CD14-positive monocyte (primary cell): ENCODE measurements around the gene WLS. TPM values are rescaled to one million over a fixed set of nuclear protein-coding genes. Genes with fewer than 3 reads are reported as not detected.

Source experiments
- DNase-seq, 3 donors: peaks; one replicate each; pipeline ENCODE4 v3.0.0-alpha.2; 2011 to 2022
- H2AFZ ChIP-seq: 2 replicates; pipeline ENCODE4 v1.6.0; 2012; ENCODE audit warnings: mild to moderate bottlenecking, low read depth, low read length, inconsistent platforms; ENCODE audit not compliant: insufficient read depth, poor library complexity, severe bottlenecking
- H3K27ac ChIP-seq, 2 donors: 1 replicate in 1 of 2; 2 replicates in 1 of 2; pipeline ENCODE4 v1.5.1; 2012 to 2013; ENCODE audit warnings: low read length in 2 of 2, control low read depth in 1 of 2, inconsistent platforms in 1 of 2, low read depth in 1 of 2, mild to moderate bottlenecking in 1 of 2
- H3K27me3 ChIP-seq, 2 donors: one replicate each; pipeline versions ENCODE4 v1.6.0 to v1.6.1; 2011 to 2013; ENCODE audit warnings: low read length in 2 of 2; ENCODE audit not compliant: control insufficient read depth in 2 of 2, insufficient read depth in 2 of 2
- H3K36me3 ChIP-seq, 2 donors: replicated peaks in 1 of 2; 1 replicate in 1 of 2; 2 replicates in 1 of 2; pipeline versions ENCODE4 v1.5.1 to v1.6.1; 2012 to 2013; ENCODE audit warnings: low read length in 2 of 2, control low read depth in 1 of 2, inconsistent platforms in 1 of 2, mild to moderate bottlenecking in 1 of 2; ENCODE audit not compliant: insufficient read depth in 2 of 2, control insufficient read depth in 1 of 2
- H3K4me1 ChIP-seq, 2 donors: 1 replicate in 1 of 2; 2 replicates in 1 of 2; pipeline versions ENCODE4 v1.5.1 to v1.6.1; 2012 to 2013; ENCODE audit warnings: low read length in 2 of 2, control low read depth in 1 of 2, inconsistent platforms in 1 of 2, mild to moderate bottlenecking in 1 of 2, moderate library complexity in 1 of 2; ENCODE audit not compliant: insufficient read depth in 2 of 2, control insufficient read depth in 1 of 2
- H3K4me2 ChIP-seq: replicated peaks from 2 replicates; pipeline ENCODE3; 2012; ENCODE audit warnings: low read length, moderate library complexity, mild to moderate bottlenecking; ENCODE audit not compliant: poor library complexity, severe bottlenecking; ENCODE audit errors: extremely low read depth
- H3K4me3 ChIP-seq, 3 experiments: fragments of 200-600 bp in 1 of 3; sonication (generic) in 1 of 3; replicated peaks in 1 of 3; 1 replicate in 2 of 3; 2 replicates in 1 of 3; pipeline ENCODE4 v1.5.1; 2011 to 2013; ENCODE audit warnings: low read length in 3 of 3, mild to moderate bottlenecking in 3 of 3, control low read depth in 2 of 3, low read depth in 2 of 3, inconsistent platforms in 1 of 3, moderate library complexity in 1 of 3
- H3K79me2 ChIP-seq: 2 replicates; pipeline ENCODE4 v1.6.0; 2012; ENCODE audit warnings: mild to moderate bottlenecking, control low read depth, inconsistent platforms, low read length, moderate library complexity; ENCODE audit not compliant: insufficient read depth
- H3K9ac ChIP-seq: 2 replicates; pipeline ENCODE4 v1.6.0; 2017; ENCODE audit warnings: low read length, mild to moderate bottlenecking; ENCODE audit not compliant: insufficient read depth, poor library complexity, severe bottlenecking
- H3K9me3 ChIP-seq, 2 donors: replicated peaks in 1 of 2; 1 replicate in 1 of 2; 2 replicates in 1 of 2; pipeline versions ENCODE4 v1.5.1 to v1.6.1; 2012 to 2013; ENCODE audit warnings: low read length in 2 of 2, control low read depth in 1 of 2; ENCODE audit not compliant: control insufficient read depth in 1 of 2, insufficient read depth in 1 of 2
- H4K20me1 ChIP-seq: 2 replicates; pipeline ENCODE4 v1.6.0; 2012; ENCODE audit warnings: mild to moderate bottlenecking, low read length, control low read depth, moderate library complexity; ENCODE audit not compliant: insufficient read depth
- H3K27ac Mint-ChIP-seq, 7 donors: one replicate each; pipeline ENCODE4 v1.8.0; 2020; ENCODE audit warnings: mild to moderate bottlenecking in 7 of 7, mixed read lengths in 7 of 7, moderate library complexity in 6 of 7, inconsistent platforms in 2 of 7
- H3K27me3 Mint-ChIP-seq, 3 donors: one replicate each; pipeline ENCODE4 v1.8.0; 2021 to 2022; ENCODE audit warnings: low read depth in 3 of 3, mild to moderate bottlenecking in 3 of 3, mixed read lengths in 3 of 3, moderate library complexity in 3 of 3, inconsistent platforms in 1 of 3
- H3K36me3 Mint-ChIP-seq, 2 donors: one replicate each; pipeline ENCODE4 v1.8.0; 2020; ENCODE audit warnings: mixed read lengths in 2 of 2, inconsistent platforms in 1 of 2, mild to moderate bottlenecking in 1 of 2
- H3K4me1 Mint-ChIP-seq: one replicate; pipeline ENCODE4 v1.8.0; 2020; ENCODE audit warnings: mild to moderate bottlenecking, mixed read lengths
- H3K4me3 Mint-ChIP-seq, 2 donors: one replicate each; pipeline ENCODE4 v1.8.0; 2020; ENCODE audit warnings: mild to moderate bottlenecking in 2 of 2, mixed read lengths in 2 of 2, moderate library complexity in 1 of 2
- H3K9me3 Mint-ChIP-seq, 7 donors: one replicate each; pipeline ENCODE4 v1.8.0; 2020 to 2022; ENCODE audit warnings: mixed read lengths in 7 of 7, mild to moderate bottlenecking in 6 of 7, moderate library complexity in 6 of 7, inconsistent platforms in 2 of 7
- WGBS: methylation state at CpG from one replicate; pipeline ENCODE4 v1.1.5; 2013; ENCODE audit warnings: missing lambda C conversion rate; ENCODE audit not compliant: insufficient coverage; 5-methylcytosine and 5-hydroxymethylcytosine counted together
- intact Hi-C, 2 donors: fragments of 100-400 bp; cut with micrococcal nuclease; formaldehyde crosslinking; loops; one replicate each; pipeline versions ENCODE4 v1.15.0 to v1.15.1; 2023
- polyA plus RNA-seq, 3 donors: library from polyadenylated mRNA; depleted of rRNA in 1 of 3; unstranded in 2 of 3; stranded (reverse) in 1 of 3; fragments of 300-500 nt in 2 of 3; fragments of >200 nt in 1 of 3; fragmentation: Illumina TruSeq in 2 of 3; gene quantifications; 1 replicate in 2 of 3; 2 replicates in 1 of 3; pipeline ENCODE4 v1.2.3, GENCODE V29; 2012 to 2021
- TF ChIP-seq, protein P1 (sequence below): fragments of 200-600 bp; IDR thresholded peaks from one replicate; pipeline ENCODE4 v1.8.0; 2022; ENCODE audit warnings: antibody characterized with exemption, mild to moderate bottlenecking

The WLS gene
- polyA plus RNA-seq, 3 donors = 29.8 to 46.3 (median 34.6) TPM

DNA sequence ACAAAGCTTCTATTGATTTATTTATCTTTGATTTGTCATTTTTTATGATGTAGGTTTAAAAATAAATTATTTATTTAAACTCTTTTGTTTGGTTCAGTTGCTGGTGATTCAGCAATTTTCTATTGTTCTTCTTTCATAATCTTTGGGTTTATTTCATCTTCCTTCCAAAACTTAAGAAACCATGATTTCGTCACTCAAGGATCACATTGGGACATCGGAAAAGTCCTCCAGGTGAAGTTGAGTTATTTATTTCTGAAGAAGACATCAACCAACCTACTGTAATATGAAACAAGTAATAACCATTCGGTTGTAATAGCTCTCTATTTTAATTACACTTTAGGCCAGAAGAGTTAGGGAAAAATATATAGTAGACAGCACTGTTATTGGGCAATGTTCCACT, 23.0 kb upstream of the WLS start:
- peak overlapping the region; percentile 68 to 87 (median 83) for H3K27ac Mint-ChIP-seq
- WGBS = no CpG with 5 or more reads among the region's 3 CpGs

DNA sequence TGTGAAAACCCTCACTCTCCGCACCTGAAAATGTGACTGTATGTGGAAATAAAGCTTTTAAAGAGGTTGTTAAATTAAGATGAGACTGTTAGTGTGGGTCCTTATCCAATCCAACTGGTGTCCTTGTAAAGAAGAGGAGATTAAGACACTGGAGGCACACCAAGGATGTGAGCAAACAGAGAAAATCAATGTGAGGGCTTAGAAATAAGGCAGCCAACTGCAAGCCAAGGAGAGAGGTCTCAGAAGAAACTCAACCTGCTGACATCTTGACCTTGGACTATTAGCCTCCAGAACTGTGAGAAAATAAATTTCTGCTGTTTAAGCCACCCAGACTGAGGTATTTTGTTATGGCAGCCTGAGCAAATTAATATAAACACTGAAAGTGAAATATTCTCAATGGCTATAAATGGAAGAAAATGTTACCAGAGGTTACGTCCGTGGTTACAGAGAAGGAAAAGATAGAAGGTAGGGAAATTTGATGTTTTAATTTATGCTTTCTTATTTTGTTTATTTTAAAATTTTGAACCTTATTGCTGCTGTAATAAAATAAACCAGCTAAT, 22.4 kb upstream of the WLS start:
- H3K9ac ChIP-seq = no peak overlapping the region
- peak overlapping the region; percentile 18 for H2AFZ ChIP-seq
- H3K9me3 ChIP-seq = peaks cover 0 to 8% of the 10 kb centered on the region in 2 donors
- Mint-ChIP-seq H3K4me3 (no peak overlapping the region), H3K36me3 (peaks cover 0 to 3% of the 10 kb centered on the region in 2 donors), H3K9me3 (peaks cover 3 to 15% (median 7%) of the 10 kb centered on the region in 7 donors), H3K27ac (peak overlapping the region; percentile 4 to 87 (median 81)), H3K4me1 (peaks cover 38% of the 10 kb centered on the region), H3K27me3 (no peaks in the 10 kb centered on the region)
- H3K79me2 ChIP-seq = no peaks in the 10 kb centered on the region
- intact Hi-C loops = no loop called here
- H3K4me1 ChIP-seq = peaks cover 34 to 37% of the 10 kb centered on the region in 2 donors
- H3K27ac ChIP-seq = peak overlapping the region in 1 of 2 donors; percentile 64
- TF ChIP-seq, protein P1, sequence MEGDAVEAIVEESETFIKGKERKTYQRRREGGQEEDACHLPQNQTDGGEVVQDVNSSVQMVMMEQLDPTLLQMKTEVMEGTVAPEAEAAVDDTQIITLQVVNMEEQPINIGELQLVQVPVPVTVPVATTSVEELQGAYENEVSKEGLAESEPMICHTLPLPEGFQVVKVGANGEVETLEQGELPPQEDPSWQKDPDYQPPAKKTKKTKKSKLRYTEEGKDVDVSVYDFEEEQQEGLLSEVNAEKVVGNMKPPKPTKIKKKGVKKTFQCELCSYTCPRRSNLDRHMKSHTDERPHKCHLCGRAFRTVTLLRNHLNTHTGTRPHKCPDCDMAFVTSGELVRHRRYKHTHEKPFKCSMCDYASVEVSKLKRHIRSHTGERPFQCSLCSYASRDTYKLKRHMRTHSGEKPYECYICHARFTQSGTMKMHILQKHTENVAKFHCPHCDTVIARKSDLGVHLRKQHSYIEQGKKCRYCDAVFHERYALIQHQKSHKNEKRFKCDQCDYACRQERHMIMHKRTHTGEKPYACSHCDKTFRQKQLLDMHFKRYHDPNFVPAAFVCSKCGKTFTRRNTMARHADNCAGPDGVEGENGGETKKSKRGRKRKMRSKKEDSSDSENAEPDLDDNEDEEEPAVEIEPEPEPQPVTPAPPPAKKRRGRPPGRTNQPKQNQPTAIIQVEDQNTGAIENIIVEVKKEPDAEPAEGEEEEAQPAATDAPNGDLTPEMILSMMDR = no peak
- WGBS = no CpG with 5 or more reads among the region's 3 CpGs
- no peak overlapping the region for H3K4me3 ChIP-seq
- no peaks in the 10 kb centered on the region for H4K20me1 ChIP-seq
- no peak for DNase-seq
- peak overlapping the region; percentile 30 for H3K4me2 ChIP-seq
- H3K27me3 ChIP-seq = no peaks in the 10 kb centered on the region
- no peaks in the 10 kb centered on the region for H3K36me3 ChIP-seq

More for the DNA sequence above, 23.0 kb upstream of the WLS start:
- Mint-ChIP-seq H3K36me3 (peaks cover 0 to 3% of the 10 kb centered on the region in 2 donors), H3K9me3 (peaks cover 2 to 12% (median 5%) of the 10 kb centered on the region in 7 donors), H3K4me3 (peak overlapping the region in 1 of 2 donors; percentile 56), H3K27me3 (no peaks in the 10 kb centered on the region), H3K4me1 (peaks cover 42% of the 10 kb centered on the region)
- Histone ChIP-seq H3K27ac (peak overlapping the region in 1 of 2 donors; percentile 64), H2AFZ (no peak overlapping the region), H4K20me1 (no peaks in the 10 kb centered on the region), H3K79me2 (no peaks in the 10 kb centered on the region), H3K4me3 (peak overlapping the region in 1 of 3 experiments; percentile 1), H3K9ac (no peak overlapping the region), H3K36me3 (no peaks in the 10 kb centered on the region), H3K4me1 (peaks cover 36 to 42% of the 10 kb centered on the region in 2 donors), H3K27me3 (no peaks in the 10 kb centered on the region), H3K9me3 (peaks cover 0 to 5% of the 10 kb centered on the region in 2 donors), H3K4me2 (peak overlapping the region; percentile 30)
- TF ChIP-seq, protein P1 = no peak
- peak; percentile 35 to 68 (median 60) for DNase-seq
- intact Hi-C loops = no loop called here
